Liver (tissue), 9 donors: Measurements from ENCODE around the gene KCNIP1. TPM values are rescaled to one million over a fixed set of nuclear protein-coding genes. Genes with fewer than 3 reads are reported as not detected.

Experiments used
- DNase-seq: peaks from one replicate; pipeline ENCODE4 v3.0.0-alpha.2; 2017; ENCODE audit warnings: low spot score
- H3K27ac ChIP-seq, 2 donors: one replicate each; pipeline ENCODE4 v1.7.0; 2013; ENCODE audit warnings: inconsistent platforms in 2 of 2, low read length in 2 of 2, control low read depth in 1 of 2, low read depth in 1 of 2, mild to moderate bottlenecking in 1 of 2
- H3K27me3 ChIP-seq, 4 donors: one replicate each; pipeline versions ENCODE4 v1.6.1 to v1.7.0; 2013; ENCODE audit warnings: low read length in 3 of 4, inconsistent platforms in 1 of 4, mild to moderate bottlenecking in 1 of 4, moderate library complexity in 1 of 4; ENCODE audit not compliant: control insufficient read depth in 4 of 4, insufficient read depth in 4 of 4
- H3K36me3 ChIP-seq, 4 donors: one replicate each; pipeline versions ENCODE4 v1.6.1 to v1.7.0; 2013; ENCODE audit warnings: low read length in 3 of 4, mild to moderate bottlenecking in 3 of 4, low read depth in 1 of 4, moderate library complexity in 1 of 4; ENCODE audit not compliant: control insufficient read depth in 4 of 4, insufficient read depth in 3 of 4
- H3K4me1 ChIP-seq, 4 donors: one replicate each; pipeline versions ENCODE4 v1.6.1 to v1.7.0; 2013; ENCODE audit warnings: low read length in 3 of 4, mild to moderate bottlenecking in 3 of 4, moderate library complexity in 1 of 4; ENCODE audit not compliant: control insufficient read depth in 4 of 4, insufficient read depth in 4 of 4
- H3K4me3 ChIP-seq, 3 donors: one replicate each; pipeline versions ENCODE4 v1.6.1 to v1.7.0; 2013; ENCODE audit warnings: low read length in 3 of 3, control low read depth in 1 of 3, low read depth in 1 of 3, mild to moderate bottlenecking in 1 of 3
- H3K9ac ChIP-seq, 2 donors: one replicate each; pipeline ENCODE4 v1.7.0; 2013; ENCODE audit warnings: low read length in 2 of 2, mild to moderate bottlenecking in 2 of 2, moderate library complexity in 2 of 2, control low read depth in 1 of 2, low read depth in 1 of 2
- H3K9me3 ChIP-seq, 4 donors: one replicate each; pipeline versions ENCODE4 v1.6.1 to v1.7.0; 2013; ENCODE audit warnings: low read length in 3 of 4; ENCODE audit not compliant: control insufficient read depth in 4 of 4
- ATF3 ChIP-seq: IDR thresholded peaks from 2 replicates; pipeline ENCODE4 v1.6.1; 2016; ENCODE audit warnings: antibody characterized with exemption
- CTCF ChIP-seq: fragments of 150-350 bp; IDR thresholded peaks from 2 replicates; pipeline ENCODE4 v1.5.1; 2017; ENCODE audit warnings: improper control_type of control experiment, low read depth, low read length; ENCODE audit not compliant: missing input control
- EGR1 ChIP-seq, 2 donors: IDR thresholded peaks; 2 replicates each; pipeline ENCODE4 v1.6.1; 2016 to 2018; ENCODE audit warnings: antibody characterized with exemption in 2 of 2, low read depth in 2 of 2
- HNF4A ChIP-seq, 2 donors: conservative IDR thresholded peaks; 2 replicates each; pipeline ENCODE4 v1.6.1; 2016; ENCODE audit warnings: antibody characterized with exemption in 2 of 2, mild to moderate bottlenecking in 2 of 2
- HNF4G ChIP-seq: IDR thresholded peaks from 2 replicates; pipeline ENCODE4 v1.6.1; 2016; ENCODE audit warnings: antibody characterized with exemption
- JUND ChIP-seq, 2 donors: IDR thresholded peaks; 2 replicates each; pipeline ENCODE4 v1.6.1; 2016; ENCODE audit warnings: antibody characterized with exemption in 2 of 2
- MAX ChIP-seq: IDR thresholded peaks from 2 replicates; pipeline ENCODE4 v1.6.1; 2016; ENCODE audit warnings: antibody characterized with exemption
- NR2F2 ChIP-seq: IDR thresholded peaks from 2 replicates; pipeline ENCODE4 v1.6.1; 2016; ENCODE audit warnings: antibody characterized with exemption
- TAF1 ChIP-seq: conservative IDR thresholded peaks from 2 replicates; pipeline ENCODE4 v1.6.1; 2016; ENCODE audit warnings: antibody characterized with exemption, mild to moderate bottlenecking
- YY1 ChIP-seq: IDR thresholded peaks from 2 replicates; pipeline ENCODE4 v1.6.1; 2016; ENCODE audit warnings: antibody characterized with exemption, mild to moderate bottlenecking
- WGBS: extraction: QIAGEN DNeasy Blood & Tissue Kit; methylation state at CpG from one replicate; pipeline ENCODE4 v1.1.7; 2013; 5-methylcytosine and 5-hydroxymethylcytosine counted together
- polyA plus RNA-seq, 2 donors: library from polyadenylated mRNA; stranded (reverse) in 1 of 2; unstranded in 1 of 2; fragments of 200-250 nt in 1 of 2; fragments of >200 nt in 1 of 2; fragmentation: Nextera tagmentation in 1 of 2; extraction: Ambion mirVana in 1 of 2; gene quantifications; one replicate each; pipeline versions ENCODE4 v1.2.1 to v1.2.3, GENCODE V29; 2013 to 2015
- total RNA-seq, 2 donors: library from RNA; depleted of rRNA; stranded (reverse); fragments of >200 nt; gene quantifications; one replicate each; pipeline ENCODE4 v1.2.3, GENCODE V29; 2014
- TF ChIP-seq, protein P1 (sequence below): IDR thresholded peaks from 2 replicates; pipeline ENCODE4 v1.6.1; 2016; ENCODE audit warnings: antibody characterized with exemption, mild to moderate bottlenecking
- TF ChIP-seq, protein P2 (sequence below): IDR thresholded peaks from 2 replicates; pipeline ENCODE4 v1.6.1; 2016; ENCODE audit warnings: antibody characterized with exemption
- donor health status: healthy.
- donor health status: healthy.
- donor health status: healthy.
- donor health status: healthy.
- donor health status: healthy.

The KCNIP1 gene
- total and polyA plus RNA-seq, 4 donors = 0.08 to 0.23 TPM; not detected in 2

DNA sequence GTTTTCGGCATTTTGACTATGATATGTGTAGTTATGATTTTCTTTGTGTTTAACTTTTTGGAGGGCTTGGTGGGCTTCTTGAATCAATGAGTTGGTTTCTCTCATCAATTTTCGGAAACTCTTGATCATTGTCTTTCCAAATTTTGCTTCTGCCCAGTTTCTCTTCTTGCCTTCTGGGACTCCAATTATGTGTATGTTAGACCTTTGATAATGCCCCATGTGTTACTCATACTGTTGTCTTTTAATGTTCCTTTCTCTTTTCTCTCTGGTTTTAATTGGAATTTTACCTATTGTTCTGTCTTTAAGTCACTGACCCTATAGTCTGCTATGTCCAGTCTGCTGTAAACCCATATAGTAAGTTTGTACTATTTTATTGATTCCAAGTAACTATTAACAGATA lies 41.5 kb downstream of the KCNIP1 start:
- H3K36me3 ChIP-seq = no peaks in the 10 kb centered on the region
- WGBS = 80% methylated on average over 2 of the region's 2 CpGs
- no peak for DNase-seq

DNA sequence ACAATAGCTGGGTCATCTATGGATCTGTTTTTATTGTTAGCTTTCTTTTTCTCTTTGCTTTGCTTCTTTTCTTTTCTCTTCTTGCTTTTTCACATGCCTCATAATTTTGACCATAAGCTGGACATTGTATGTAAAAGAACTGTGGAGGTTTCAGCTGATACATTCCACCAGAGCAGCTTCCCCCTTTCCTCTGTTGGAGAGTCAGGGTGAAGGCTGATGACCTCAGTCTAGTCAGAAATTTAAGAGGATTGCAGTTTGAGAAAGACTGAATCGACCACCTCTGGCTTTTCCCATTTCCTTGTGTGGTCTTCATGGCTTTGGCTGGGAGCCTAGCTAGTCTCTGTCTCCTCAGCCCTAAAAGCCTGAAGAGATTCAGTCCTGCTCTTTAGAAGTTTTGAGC lies 42.0 kb downstream of the KCNIP1 start:
- Histone ChIP-seq H3K9ac (no peak overlapping the region), H3K4me1 (no peaks in the 10 kb centered on the region), H3K27me3 (peaks cover 0 to under 1% (median 0%) of the 10 kb centered on the region in 4 donors), H3K9me3 (peaks cover 0 to 12% (median 7%) of the 10 kb centered on the region in 4 donors), H3K27ac (no peak overlapping the region), H3K4me3 (no peak overlapping the region), H3K36me3 (no peaks in the 10 kb centered on the region)
- DNase-seq = no peak
- 47% methylated on average over 1 of the region's 1 CpG for WGBS
- TF ChIP-seq EGR1 (IDR thresholded peaks at IDR 0.05; ENCODE audit: low read depth in 2 of 2) (no peak), ATF3 (no peak), HNF4A (conservative IDR thresholded peaks at IDR 0.05) (no peak), HNF4G (no peak), NR2F2 (no peak), TAF1 (no peak), CTCF (no peak), JUND (IDR thresholded peaks at IDR 0.05) (no peak)
- TF ChIP-seq, protein P1, sequence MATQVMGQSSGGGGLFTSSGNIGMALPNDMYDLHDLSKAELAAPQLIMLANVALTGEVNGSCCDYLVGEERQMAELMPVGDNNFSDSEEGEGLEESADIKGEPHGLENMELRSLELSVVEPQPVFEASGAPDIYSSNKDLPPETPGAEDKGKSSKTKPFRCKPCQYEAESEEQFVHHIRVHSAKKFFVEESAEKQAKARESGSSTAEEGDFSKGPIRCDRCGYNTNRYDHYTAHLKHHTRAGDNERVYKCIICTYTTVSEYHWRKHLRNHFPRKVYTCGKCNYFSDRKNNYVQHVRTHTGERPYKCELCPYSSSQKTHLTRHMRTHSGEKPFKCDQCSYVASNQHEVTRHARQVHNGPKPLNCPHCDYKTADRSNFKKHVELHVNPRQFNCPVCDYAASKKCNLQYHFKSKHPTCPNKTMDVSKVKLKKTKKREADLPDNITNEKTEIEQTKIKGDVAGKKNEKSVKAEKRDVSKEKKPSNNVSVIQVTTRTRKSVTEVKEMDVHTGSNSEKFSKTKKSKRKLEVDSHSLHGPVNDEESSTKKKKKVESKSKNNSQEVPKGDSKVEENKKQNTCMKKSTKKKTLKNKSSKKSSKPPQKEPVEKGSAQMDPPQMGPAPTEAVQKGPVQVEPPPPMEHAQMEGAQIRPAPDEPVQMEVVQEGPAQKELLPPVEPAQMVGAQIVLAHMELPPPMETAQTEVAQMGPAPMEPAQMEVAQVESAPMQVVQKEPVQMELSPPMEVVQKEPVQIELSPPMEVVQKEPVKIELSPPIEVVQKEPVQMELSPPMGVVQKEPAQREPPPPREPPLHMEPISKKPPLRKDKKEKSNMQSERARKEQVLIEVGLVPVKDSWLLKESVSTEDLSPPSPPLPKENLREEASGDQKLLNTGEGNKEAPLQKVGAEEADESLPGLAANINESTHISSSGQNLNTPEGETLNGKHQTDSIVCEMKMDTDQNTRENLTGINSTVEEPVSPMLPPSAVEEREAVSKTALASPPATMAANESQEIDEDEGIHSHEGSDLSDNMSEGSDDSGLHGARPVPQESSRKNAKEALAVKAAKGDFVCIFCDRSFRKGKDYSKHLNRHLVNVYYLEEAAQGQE = no peak
- TF ChIP-seq, protein P2, sequence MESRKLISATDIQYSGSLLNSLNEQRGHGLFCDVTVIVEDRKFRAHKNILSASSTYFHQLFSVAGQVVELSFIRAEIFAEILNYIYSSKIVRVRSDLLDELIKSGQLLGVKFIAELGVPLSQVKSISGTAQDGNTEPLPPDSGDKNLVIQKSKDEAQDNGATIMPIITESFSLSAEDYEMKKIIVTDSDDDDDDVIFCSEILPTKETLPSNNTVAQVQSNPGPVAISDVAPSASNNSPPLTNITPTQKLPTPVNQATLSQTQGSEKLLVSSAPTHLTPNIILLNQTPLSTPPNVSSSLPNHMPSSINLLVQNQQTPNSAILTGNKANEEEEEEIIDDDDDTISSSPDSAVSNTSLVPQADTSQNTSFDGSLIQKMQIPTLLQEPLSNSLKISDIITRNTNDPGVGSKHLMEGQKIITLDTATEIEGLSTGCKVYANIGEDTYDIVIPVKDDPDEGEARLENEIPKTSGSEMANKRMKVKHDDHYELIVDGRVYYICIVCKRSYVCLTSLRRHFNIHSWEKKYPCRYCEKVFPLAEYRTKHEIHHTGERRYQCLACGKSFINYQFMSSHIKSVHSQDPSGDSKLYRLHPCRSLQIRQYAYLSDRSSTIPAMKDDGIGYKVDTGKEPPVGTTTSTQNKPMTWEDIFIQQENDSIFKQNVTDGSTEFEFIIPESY = no peak

More for the DNA sequence above, 41.5 kb downstream of the KCNIP1 start:
- Histone ChIP-seq H3K9me3 (peaks cover 0 to 12% (median 7%) of the 10 kb centered on the region in 4 donors), H3K9ac (no peak overlapping the region), H3K4me1 (no peaks in the 10 kb centered on the region), H3K4me3 (no peak overlapping the region), H3K27ac (no peak overlapping the region), H3K27me3 (no peaks in the 10 kb centered on the region)
- TF ChIP-seq MAX (no peak), EGR1 (IDR thresholded peaks at IDR 0.05; ENCODE audit: low read depth in 2 of 2) (no peak), YY1 (no peak)
